ENCODE results near the gene AGAP4. TPM values are rescaled to one million over a fixed set of nuclear protein-coding genes. Genes with fewer than 3 reads are reported as not detected.
"Not testable (repeated sequence)": the region's sequence is repeated elsewhere in the genome, so short reads cannot be mapped to it uniquely, and the experiment has no call there.

AGAP4 gene
- polyA plus RNA-seq, 3 donors, result 0.22 to 21.6 (median 0.47) TPM

GRCh38 chr10:45811075-45811474 is 36.2 kb downstream of the AGAP4 start:
- Histone ChIP-seq H3K4me1 (ENCODE audit: control insufficient read depth in 1 of 2, insufficient read depth in 2 of 2, low read length in 2 of 2) (peaks cover 9 to 10% of the 10 kb centered on the region in 2 donors), H4K20me1 (ENCODE audit: insufficient read depth, low read length) (no peaks in the 10 kb centered on the region), H3K27ac (ENCODE audit: low read depth in 1 of 2, low read length in 2 of 2) (no peak overlapping the region), H3K4me3 (replicated peaks in 1 of 3; ENCODE audit: low read depth in 2 of 3, low read length in 3 of 3) (no peak overlapping the region), H3K36me3 (replicated peaks in 1 of 2; ENCODE audit: control insufficient read depth in 1 of 2, insufficient read depth in 2 of 2, low read length in 2 of 2) (no peaks in the 10 kb centered on the region), H3K27me3 (ENCODE audit: control insufficient read depth in 2 of 2, insufficient read depth in 2 of 2, low read length in 2 of 2) (no peaks in the 10 kb centered on the region), H3K4me2 (replicated peaks; ENCODE audit: extremely low read depth, low read length, poor library complexity, severe bottlenecking) (no peak overlapping the region), H3K9ac (ENCODE audit: insufficient read depth, low read length, poor library complexity, severe bottlenecking) (no peak overlapping the region), H3K9me3 (replicated peaks in 1 of 2; ENCODE audit: control insufficient read depth in 1 of 2, insufficient read depth in 1 of 2, low read length in 2 of 2) (no peaks in the 10 kb centered on the region), H3K79me2 (ENCODE audit: insufficient read depth, low read length) (no peaks in the 10 kb centered on the region), H2AFZ (ENCODE audit: insufficient read depth, low read depth, low read length, poor library complexity, severe bottlenecking) (no peak overlapping the region)
- WGBS (ENCODE audit: insufficient coverage), result 18% methylated on average over 2 of the region's 6 CpGs
- DNase-seq, result peak in 2 of 3 donors; percentile 22 to 28
- intact Hi-C loops (cut with micrococcal nuclease), result no loop called here
- no peak for TF ChIP-seq CTCF (IDR thresholded peaks at IDR 0.05)
- H3K4me1 Mint-ChIP-seq, result peaks cover 6% of the 10 kb centered on the region
- H3K36me3 Mint-ChIP-seq, result no peaks in the 10 kb centered on the region
- H3K27ac Mint-ChIP-seq, result peak overlapping the region in 1 of 7 donors; percentile 80
- H3K4me3 Mint-ChIP-seq, result no peak overlapping the region
- peaks cover 3 to 6% (median 5%) of the 10 kb centered on the region in 3 donors for H3K27me3 Mint-ChIP-seq (ENCODE audit: low read depth in 3 of 3)
- no peaks in the 10 kb centered on the region for H3K9me3 Mint-ChIP-seq

- no peak overlapping the region for H3K9ac ChIP-seq (ENCODE audit: insufficient read depth, low read length, poor library complexity, severe bottlenecking)
- Mint-ChIP-seq H3K4me3 (no peak overlapping the region), H3K9me3 (no peaks in the 10 kb centered on the region), H3K4me1 (peaks cover 6% of the 10 kb centered on the region), H3K27me3 (ENCODE audit: low read depth in 3 of 3) (peaks cover 3 to 6% (median 5%) of the 10 kb centered on the region in 3 donors), H3K36me3 (no peaks in the 10 kb centered on the region), H3K27ac (no peak overlapping the region)
- TF ChIP-seq CTCF (IDR thresholded peaks at IDR 0.05), result no peak
- no peak overlapping the region for H3K4me2 ChIP-seq (replicated peaks; ENCODE audit: extremely low read depth, low read length, poor library complexity, severe bottlenecking)
- H3K27ac ChIP-seq (ENCODE audit: low read depth in 1 of 2, low read length in 2 of 2), result no peak overlapping the region
- no peaks in the 10 kb centered on the region for H3K36me3 ChIP-seq (replicated peaks in 1 of 2; ENCODE audit: control insufficient read depth in 1 of 2, insufficient read depth in 2 of 2, low read length in 2 of 2)
- H3K4me1 ChIP-seq (ENCODE audit: control insufficient read depth in 1 of 2, insufficient read depth in 2 of 2, low read length in 2 of 2), result peaks cover 9 to 10% of the 10 kb centered on the region in 2 donors
- no peaks in the 10 kb centered on the region for H3K9me3 ChIP-seq (replicated peaks in 1 of 2; ENCODE audit: control insufficient read depth in 1 of 2, insufficient read depth in 1 of 2, low read length in 2 of 2)
- no peak for DNase-seq
- H3K27me3 ChIP-seq (ENCODE audit: control insufficient read depth in 2 of 2, insufficient read depth in 2 of 2, low read length in 2 of 2), result no peaks in the 10 kb centered on the region
- no peaks in the 10 kb centered on the region for H3K79me2 ChIP-seq (ENCODE audit: insufficient read depth, low read length)
- H3K4me3 ChIP-seq (replicated peaks in 1 of 3; ENCODE audit: low read depth in 2 of 3, low read length in 3 of 3), result no peak overlapping the region
- WGBS (ENCODE audit: insufficient coverage), result 86% methylated on average over 1 of the region's 4 CpGs
- H2AFZ ChIP-seq (ENCODE audit: insufficient read depth, low read depth, low read length, poor library complexity, severe bottlenecking), result no peak overlapping the region
- intact Hi-C loops (cut with micrococcal nuclease), result no loop called here
- H4K20me1 ChIP-seq (ENCODE audit: insufficient read depth, low read length), result no peaks in the 10 kb centered on the region
These were observed 37.5 kb downstream of the AGAP4 start for GRCh38 chr10:45809837-45810236.

DNA sequence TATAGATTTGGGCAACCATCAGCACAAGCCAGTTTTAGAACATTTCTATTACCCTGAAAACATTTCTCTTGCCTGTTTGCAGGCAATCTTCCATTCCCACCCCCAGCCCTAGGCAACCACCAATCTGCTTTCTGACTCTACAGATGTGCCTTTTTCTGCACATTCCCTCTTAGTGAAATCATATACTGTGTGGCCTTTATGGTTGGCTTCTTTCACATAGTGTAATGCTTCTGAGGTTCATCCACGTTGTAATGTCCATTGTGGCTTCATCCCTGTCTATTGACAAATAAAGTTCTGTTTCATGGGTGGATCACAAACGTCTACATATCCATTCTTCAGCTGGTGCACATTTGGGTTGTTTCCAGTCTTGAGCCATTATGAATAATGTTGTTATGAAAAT is 42.3 kb downstream of the AGAP4 start:
- DNase-seq; H3K9me3 ChIP-seq (replicated peaks in 1 of 2; ENCODE audit: control insufficient read depth in 1 of 2, insufficient read depth in 1 of 2, low read length in 2 of 2); H3K36me3 ChIP-seq (replicated peaks in 1 of 2; ENCODE audit: control insufficient read depth in 1 of 2, insufficient read depth in 2 of 2, low read length in 2 of 2); H3K27me3 ChIP-seq (ENCODE audit: control insufficient read depth in 2 of 2, insufficient read depth in 2 of 2, low read length in 2 of 2); H3K9ac ChIP-seq (ENCODE audit: insufficient read depth, low read length, poor library complexity, severe bottlenecking); H3K9me3 Mint-ChIP-seq; intact Hi-C loops (cut with micrococcal nuclease); H3K4me3 ChIP-seq (replicated peaks in 1 of 3; ENCODE audit: low read depth in 2 of 3, low read length in 3 of 3); H3K79me2 ChIP-seq (ENCODE audit: insufficient read depth, low read length); H3K27ac ChIP-seq (ENCODE audit: low read depth in 1 of 2, low read length in 2 of 2); H3K36me3 Mint-ChIP-seq; H4K20me1 ChIP-seq (ENCODE audit: insufficient read depth, low read length); H3K27me3 Mint-ChIP-seq (ENCODE audit: low read depth in 3 of 3); H3K4me3 Mint-ChIP-seq; H3K4me2 ChIP-seq (replicated peaks; ENCODE audit: extremely low read depth, low read length, poor library complexity, severe bottlenecking); H3K27ac Mint-ChIP-seq; H2AFZ ChIP-seq (ENCODE audit: insufficient read depth, low read depth, low read length, poor library complexity, severe bottlenecking): not testable (repeated sequence)
- peaks cover 15 to 16% of the 10 kb centered on the region in 2 donors for H3K4me1 ChIP-seq (ENCODE audit: control insufficient read depth in 1 of 2, insufficient read depth in 2 of 2, low read length in 2 of 2)
- H3K4me1 Mint-ChIP-seq, result peaks cover 19% of the 10 kb centered on the region
- 69% methylated on average over 2 of the region's 2 CpGs for WGBS (ENCODE audit: insufficient coverage)

All from CD14-positive monocyte (primary cell).